ENCODE measurements around the gene ZMPSTE24.

DNA sequence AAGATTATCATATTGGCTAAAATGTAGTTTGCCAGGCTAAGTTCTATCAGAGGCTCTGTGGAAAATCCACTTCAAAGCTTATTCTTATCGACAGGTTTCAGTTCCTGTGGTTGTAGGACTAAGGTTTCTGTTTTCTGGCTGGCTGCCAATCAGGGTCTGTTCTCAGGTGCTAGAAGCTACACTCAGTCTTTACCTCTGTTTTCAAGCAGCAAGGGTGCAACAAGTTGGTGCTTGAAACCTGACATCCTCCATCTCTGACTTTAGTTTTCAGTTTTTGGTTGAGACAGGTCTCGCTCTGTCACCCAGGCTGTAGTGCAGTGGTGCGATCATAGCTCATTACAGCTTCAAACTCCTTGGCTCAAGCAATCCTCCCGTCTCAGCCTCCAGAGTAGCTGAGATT lies 25.6 kb upstream of the ZMPSTE24 start:
- TF ChIP-seq, protein P1, sequence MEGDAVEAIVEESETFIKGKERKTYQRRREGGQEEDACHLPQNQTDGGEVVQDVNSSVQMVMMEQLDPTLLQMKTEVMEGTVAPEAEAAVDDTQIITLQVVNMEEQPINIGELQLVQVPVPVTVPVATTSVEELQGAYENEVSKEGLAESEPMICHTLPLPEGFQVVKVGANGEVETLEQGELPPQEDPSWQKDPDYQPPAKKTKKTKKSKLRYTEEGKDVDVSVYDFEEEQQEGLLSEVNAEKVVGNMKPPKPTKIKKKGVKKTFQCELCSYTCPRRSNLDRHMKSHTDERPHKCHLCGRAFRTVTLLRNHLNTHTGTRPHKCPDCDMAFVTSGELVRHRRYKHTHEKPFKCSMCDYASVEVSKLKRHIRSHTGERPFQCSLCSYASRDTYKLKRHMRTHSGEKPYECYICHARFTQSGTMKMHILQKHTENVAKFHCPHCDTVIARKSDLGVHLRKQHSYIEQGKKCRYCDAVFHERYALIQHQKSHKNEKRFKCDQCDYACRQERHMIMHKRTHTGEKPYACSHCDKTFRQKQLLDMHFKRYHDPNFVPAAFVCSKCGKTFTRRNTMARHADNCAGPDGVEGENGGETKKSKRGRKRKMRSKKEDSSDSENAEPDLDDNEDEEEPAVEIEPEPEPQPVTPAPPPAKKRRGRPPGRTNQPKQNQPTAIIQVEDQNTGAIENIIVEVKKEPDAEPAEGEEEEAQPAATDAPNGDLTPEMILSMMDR (IDR thresholded peaks at IDR 0.05), result no peak
- no peak for TF ChIP-seq POLR2A (IDR thresholded peaks at IDR 0.05)

All from Peyer's patch (tissue), 4 donors.